ENCODE measurements around the gene CETP.

Gene CETP

GRCh38 chr16:56960681-56961281, 969 bp upstream of the CETP start:
- TF ChIP-seq CTCF (IDR thresholded peaks at IDR 0.05; ENCODE audit: low read length, missing control alignments) = no peak
- no peak overlapping the region for H3K4me3 ChIP-seq (replicated peaks; ENCODE audit: low read depth, low read length)
- DNase-seq (ENCODE audit: low read depth) = peak; percentile 67

GRCh38 chr16:56961386-56961785, 364 bp upstream of the CETP start:
- peak; percentile 70 for DNase-seq (ENCODE audit: low read depth)
- H3K4me3 ChIP-seq (replicated peaks; ENCODE audit: low read depth, low read length) = no peak overlapping the region
- TF ChIP-seq CTCF (IDR thresholded peaks at IDR 0.05; ENCODE audit: low read length, missing control alignments) = no peak

GRCh38 chr16:56964243-56965148, 2.7 kb downstream of the CETP start:
- TF ChIP-seq CTCF (IDR thresholded peaks at IDR 0.05; ENCODE audit: low read length, missing control alignments) = peak; percentile 53
- no peak overlapping the region for H3K4me3 ChIP-seq (replicated peaks; ENCODE audit: low read depth, low read length)
- DNase-seq (ENCODE audit: low read depth) = peak; percentile 85

- TF ChIP-seq CTCF (IDR thresholded peaks at IDR 0.05; ENCODE audit: low read length, missing control alignments) = no peak
- no peak overlapping the region for H3K4me3 ChIP-seq (replicated peaks; ENCODE audit: low read depth, low read length)
- no peak for DNase-seq (ENCODE audit: low read depth)
Measured at GRCh38 chr16:56965149-56966092, 3.7 kb downstream of the CETP start.

- no peak for DNase-seq (ENCODE audit: low read depth)
- TF ChIP-seq CTCF (IDR thresholded peaks at IDR 0.05; ENCODE audit: low read length, missing control alignments) = no peak
- no peak overlapping the region for H3K4me3 ChIP-seq (replicated peaks; ENCODE audit: low read depth, low read length)
Measured at GRCh38 chr16:56966093-56966475, 4.3 kb downstream of the CETP start.

GRCh38 chr16:56967733-56968132, 6.0 kb downstream of the CETP start:
- TF ChIP-seq CTCF (IDR thresholded peaks at IDR 0.05; ENCODE audit: low read length, missing control alignments) = no peak
- H3K4me3 ChIP-seq (replicated peaks; ENCODE audit: low read depth, low read length) = no peak overlapping the region
- DNase-seq (ENCODE audit: low read depth) = peak; percentile 50

Measured in fibroblast of pulmonary artery (primary cell).